Measurements from ENCODE around the gene ANG. TPM values are rescaled to one million over a fixed set of nuclear protein-coding genes. Genes with fewer than 3 reads are reported as not detected.
"Not testable (repeated sequence)": the region's sequence is repeated elsewhere in the genome, so short reads cannot be mapped to it uniquely, and the experiment has no call there.

The ANG gene
- 1.1 TPM in 1 of 2 replicates, not detected in the other for total RNA-seq

GRCh38 chr14:20688167-20688839 is at the start of gene ANG:
ANG (plus strand) TSS chr14:20688764; CDS start chr14:20693565, 4,801 bp downstream.
- intact Hi-C loops (cut with micrococcal nuclease), result no loop called here
- CTCF ChIA-PET, result interaction anchor here (4.9 to 8.0 kb wide), 2 partner anchors 24 to 25 kb away, joined by 83 to 95 read pairs; no protein-coding TSS in a partner anchor
- Mint-ChIP-seq H3K4me3 (no peak within 1 kb of the TSS), H3K4me1 (peaks cover 14% of the 10 kb centered on the region), H3K27me3 (no peaks in the 10 kb centered on the region), H3K27ac (no peak within 1 kb of the TSS), H3K9me3 (no peaks in the 10 kb centered on the region), H3K36me3 (ENCODE audit: low read depth) (no peaks in the 10 kb centered on the region)
- TF ChIP-seq CTCF (IDR thresholded peaks at IDR 0.05), result no peak
- DNase-seq (no peak), ATAC-seq (ENCODE audit: low read depth) (no peak)
- POLR2A ChIA-PET, result interaction anchor here (0.8 to 1.6 kb wide), 2 partner anchors 25 to 66 kb away, joined by 3 read pairs; no protein-coding TSS in a partner anchor

- H3K9me3 Mint-ChIP-seq, result no peaks in the 10 kb centered on the region
- intact Hi-C loops (cut with micrococcal nuclease), result no loop called here
- no peaks in the 10 kb centered on the region for H3K4me1 Mint-ChIP-seq
- ChIA-PET CTCF (no interaction called here), POLR2A (no interaction called here)
- peaks cover 18% of the 10 kb centered on the region for H3K27me3 Mint-ChIP-seq
- no peak within 1 kb of the TSS for H3K4me3 Mint-ChIP-seq
- H3K27ac Mint-ChIP-seq, result no peak within 1 kb of the TSS
- H3K36me3 Mint-ChIP-seq (ENCODE audit: low read depth), result no peaks in the 10 kb centered on the region
- DNase-seq (no peak), ATAC-seq (ENCODE audit: low read depth) (no peak)
- TF ChIP-seq CTCF (IDR thresholded peaks at IDR 0.05), result no peak
Measured at GRCh38 chr14:20641591-20641990, 47.0 kb upstream of the ANG start, which contains the start of gene OR6S1. OR6S1 (minus strand) TSS chr14:20641691; CDS start chr14:20641691, 0 bp downstream.

- TF ChIP-seq CTCF (IDR thresholded peaks at IDR 0.05), result no peak
- ChIA-PET POLR2A (no interaction called here), CTCF (no interaction called here)
- no peaks in the 10 kb centered on the region for H3K4me1 Mint-ChIP-seq
- H3K9me3 Mint-ChIP-seq, result no peaks in the 10 kb centered on the region
- ATAC-seq (ENCODE audit: low read depth), result no peak
- no peak overlapping the region for H3K4me3 Mint-ChIP-seq
- peaks cover 18% of the 10 kb centered on the region for H3K27me3 Mint-ChIP-seq
- DNase-seq, result no peak
- H3K27ac Mint-ChIP-seq, result no peak overlapping the region
- intact Hi-C loops (cut with micrococcal nuclease), result no loop called here
- H3K36me3 Mint-ChIP-seq (ENCODE audit: low read depth), result no peaks in the 10 kb centered on the region
Measured at GRCh38 chr14:20642182-20642581, 46.4 kb upstream of the ANG start.

GRCh38 chr14:20642755-20643154 is 45.8 kb upstream of the ANG start:
- H3K9me3 Mint-ChIP-seq; H3K4me3 Mint-ChIP-seq; H3K27ac Mint-ChIP-seq; CTCF ChIA-PET; H3K36me3 Mint-ChIP-seq (ENCODE audit: low read depth); H3K4me1 Mint-ChIP-seq; intact Hi-C loops (cut with micrococcal nuclease); DNase-seq; ATAC-seq (ENCODE audit: low read depth); POLR2A ChIA-PET: not testable (repeated sequence)
- H3K27me3 Mint-ChIP-seq, result peaks cover 21% of the 10 kb centered on the region

GRCh38 chr14:20644520-20644919 is 44.0 kb upstream of the ANG start:
- peaks cover 21% of the 10 kb centered on the region for H3K27me3 Mint-ChIP-seq

More at GRCh38 chr14:20644520-20644919, 44.0 kb upstream of the ANG start:
- no peak for TF ChIP-seq CTCF (IDR thresholded peaks at IDR 0.05)
- intact Hi-C loops (cut with micrococcal nuclease), result no loop called here
- ATAC-seq (ENCODE audit: low read depth) (no peak), DNase-seq (no peak)
- POLR2A ChIA-PET, result no interaction called here
- Mint-ChIP-seq H3K4me3 (no peak overlapping the region), H3K4me1 (no peaks in the 10 kb centered on the region), H3K36me3 (ENCODE audit: low read depth) (no peaks in the 10 kb centered on the region), H3K27ac (no peak overlapping the region), H3K9me3 (no peaks in the 10 kb centered on the region)
- CTCF ChIA-PET, result no interaction called here

Measured in activated B cell treated with CpG ODN at 0.5 μM for 24 hours (primary cell).